ENCODE measurements around the gene LAMTOR2.

Gene LAMTOR2

GRCh38 chr1:156076609-156077429 lies 22.2 kb downstream of the LAMTOR2 start:
- FAIRE-seq = no peak

GRCh38 chr1:156077430-156077760 lies 22.8 kb downstream of the LAMTOR2 start:
- FAIRE-seq = no peak

GRCh38 chr1:156078728-156079127 lies 24.1 kb downstream of the LAMTOR2 start:
- no peak for FAIRE-seq

GRCh38 chr1:156079762-156080161 lies 25.2 kb downstream of the LAMTOR2 start:
- FAIRE-seq = no peak

GRCh38 chr1:156080241-156080862 lies 25.8 kb downstream of the LAMTOR2 start:
- FAIRE-seq = no peak

GRCh38 chr1:156080863-156081179 lies 26.2 kb downstream of the LAMTOR2 start:
- no peak for FAIRE-seq

- no peak for FAIRE-seq
These were observed 26.8 kb downstream of the LAMTOR2 start for GRCh38 chr1:156081180-156081916.

- no peak for FAIRE-seq
These were observed 27.3 kb downstream of the LAMTOR2 start for GRCh38 chr1:156081917-156082308.

- peak; percentile 41 for FAIRE-seq
These were observed 27.9 kb downstream of the LAMTOR2 start, which contains the start of gene MEX3A for GRCh38 chr1:156082309-156083091. MEX3A (minus strand) TSS chr1:156082465; CDS start chr1:156081998, 467 bp downstream.

- FAIRE-seq = no peak
These were observed 29.5 kb downstream of the LAMTOR2 start for GRCh38 chr1:156083800-156084790.

- FAIRE-seq = no peak
These were observed 31.7 kb downstream of the LAMTOR2 start for GRCh38 chr1:156086256-156086662.

- FAIRE-seq = no peak
These were observed 35.1 kb downstream of the LAMTOR2 start for GRCh38 chr1:156089704-156090103.

- no peak for FAIRE-seq
These were observed 35.7 kb downstream of the LAMTOR2 start for GRCh38 chr1:156090138-156090839.

GRCh38 chr1:156090840-156091188 lies 36.2 kb downstream of the LAMTOR2 start:
- FAIRE-seq = no peak

GRCh38 chr1:156091610-156092009 lies 37.0 kb downstream of the LAMTOR2 start:
- no peak for FAIRE-seq

- no peak for FAIRE-seq
These were observed 41.4 kb downstream of the LAMTOR2 start for GRCh38 chr1:156095906-156096508.

- FAIRE-seq = peak; percentile 68
These were observed 42.2 kb downstream of the LAMTOR2 start for GRCh38 chr1:156096640-156097391.

- FAIRE-seq = no peak
These were observed 43.1 kb downstream of the LAMTOR2 start for GRCh38 chr1:156097499-156098178.

GRCh38 chr1:156098784-156099183 lies 44.2 kb downstream of the LAMTOR2 start:
- no peak for FAIRE-seq
